ENCODE data around the gene ACOX1.

ACOX1 gene

DNA sequence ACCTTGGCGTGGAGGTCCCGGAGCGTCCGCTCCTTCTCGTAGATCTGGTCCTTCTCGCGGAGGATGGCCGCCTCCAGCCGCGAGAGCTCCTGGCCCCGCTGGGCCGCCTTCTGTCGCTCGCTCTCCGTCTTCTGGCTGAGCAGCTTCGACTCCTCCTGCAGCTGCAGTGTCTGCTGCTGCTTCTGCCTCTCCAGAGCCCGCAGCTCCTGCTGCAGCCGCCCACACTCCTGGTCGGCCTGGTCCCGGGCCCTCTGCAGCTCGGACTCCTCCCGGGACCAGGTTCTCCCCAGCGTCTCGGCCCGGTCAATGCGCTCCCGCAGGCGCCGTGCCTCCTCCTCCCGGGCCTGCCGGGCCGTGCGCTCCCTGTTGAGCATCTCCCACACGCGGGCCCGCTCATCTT, 29.2 kb upstream of the ACOX1 start:
- DNase-seq: no peak

DNA sequence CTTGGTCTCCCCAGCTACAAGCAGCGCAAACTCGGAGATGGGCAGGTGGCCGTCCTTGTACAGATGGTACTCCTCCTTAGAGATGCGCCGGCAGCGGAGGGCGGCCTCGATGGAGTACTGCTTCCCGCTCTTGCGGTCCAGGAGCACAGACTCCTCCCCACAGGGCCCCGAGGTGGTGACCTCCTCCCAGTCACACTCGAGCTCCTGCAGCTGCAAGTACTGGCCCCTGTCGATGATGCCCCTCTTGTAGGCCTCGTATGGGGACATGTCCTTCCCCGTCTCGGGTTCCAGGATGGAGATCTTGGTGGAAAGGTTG, 28.8 kb upstream of the ACOX1 start:
- DNase-seq: no peak

DNA sequence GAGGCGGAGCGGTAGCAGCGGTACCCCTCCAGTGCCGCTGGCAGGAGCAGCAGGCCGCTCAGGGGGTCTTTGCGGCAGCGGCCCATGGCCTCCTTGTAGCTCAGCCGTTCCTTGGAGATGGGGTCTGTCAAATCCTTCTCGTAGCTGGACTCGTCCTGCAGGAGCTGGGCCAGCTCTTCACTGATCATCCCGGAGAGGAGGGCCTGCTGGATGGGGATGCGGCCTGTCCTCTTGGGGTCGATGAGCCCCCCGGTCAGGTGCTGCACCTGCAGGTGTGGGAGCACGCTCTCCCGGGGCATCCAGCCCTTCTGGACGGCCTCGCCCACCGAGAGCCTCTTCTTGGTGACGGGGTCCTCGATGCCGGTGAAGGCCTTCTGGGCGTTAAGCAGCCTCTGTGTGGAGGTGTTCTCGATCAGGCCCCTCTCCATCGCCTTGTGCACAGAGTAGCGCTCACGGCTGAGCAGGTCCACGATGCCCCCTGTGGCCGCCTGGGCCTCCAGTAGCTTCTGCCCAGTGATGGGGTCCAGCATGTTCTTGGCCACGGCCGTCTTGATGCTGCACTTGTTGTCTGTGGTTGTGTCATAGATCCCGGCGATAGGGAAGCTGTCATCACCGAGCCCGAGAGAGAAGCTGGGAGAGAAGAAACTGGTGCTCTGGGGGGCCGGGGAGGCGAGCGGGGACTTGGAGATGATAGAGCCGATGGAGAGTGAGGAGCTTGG, 28.3 kb upstream of the ACOX1 start:
- DNase-seq: no peak

DNA sequence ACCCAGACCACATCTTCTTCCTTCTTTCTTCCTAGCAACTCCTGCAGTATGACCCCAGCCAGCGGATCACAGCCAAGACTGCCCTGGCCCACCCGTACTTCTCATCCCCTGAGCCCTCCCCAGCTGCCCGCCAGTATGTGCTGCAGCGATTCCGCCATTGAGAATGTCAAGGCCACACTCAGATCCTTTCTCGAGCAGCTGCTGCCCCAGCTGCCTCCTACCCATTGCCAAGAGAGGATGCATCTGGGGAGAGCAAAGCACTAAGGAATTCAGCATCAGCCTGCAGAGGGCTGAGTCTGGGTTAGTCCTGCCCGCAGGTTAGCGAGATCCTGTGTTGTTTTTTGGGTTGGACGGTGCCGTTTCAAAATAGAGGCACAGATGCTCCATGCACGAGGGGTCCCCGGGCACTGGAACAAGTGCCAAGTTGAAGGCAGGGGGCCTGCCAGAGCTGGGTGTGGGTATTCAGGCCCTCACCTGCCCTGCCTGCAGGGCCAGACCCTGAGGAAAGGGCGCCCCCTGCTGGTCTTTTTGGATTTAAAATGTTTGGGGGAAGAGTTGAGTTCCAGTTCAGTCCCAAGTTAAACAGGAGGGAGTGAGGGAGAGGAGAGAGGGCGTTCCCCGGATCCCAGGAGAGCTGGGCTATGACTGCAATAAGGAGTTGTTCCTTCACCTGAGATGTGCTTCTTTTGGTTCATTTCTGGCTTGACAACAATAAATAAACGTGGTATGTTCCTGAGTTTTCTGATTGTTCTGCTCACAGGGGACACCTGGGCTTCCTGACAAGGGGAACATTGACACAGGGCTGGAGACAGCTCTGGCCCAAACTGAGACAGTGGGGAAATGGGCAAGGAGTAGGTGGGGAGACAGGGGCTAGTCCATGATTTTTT, 26.5 kb upstream of the ACOX1 start:
- DNase-seq: peak; percentile 57

DNA sequence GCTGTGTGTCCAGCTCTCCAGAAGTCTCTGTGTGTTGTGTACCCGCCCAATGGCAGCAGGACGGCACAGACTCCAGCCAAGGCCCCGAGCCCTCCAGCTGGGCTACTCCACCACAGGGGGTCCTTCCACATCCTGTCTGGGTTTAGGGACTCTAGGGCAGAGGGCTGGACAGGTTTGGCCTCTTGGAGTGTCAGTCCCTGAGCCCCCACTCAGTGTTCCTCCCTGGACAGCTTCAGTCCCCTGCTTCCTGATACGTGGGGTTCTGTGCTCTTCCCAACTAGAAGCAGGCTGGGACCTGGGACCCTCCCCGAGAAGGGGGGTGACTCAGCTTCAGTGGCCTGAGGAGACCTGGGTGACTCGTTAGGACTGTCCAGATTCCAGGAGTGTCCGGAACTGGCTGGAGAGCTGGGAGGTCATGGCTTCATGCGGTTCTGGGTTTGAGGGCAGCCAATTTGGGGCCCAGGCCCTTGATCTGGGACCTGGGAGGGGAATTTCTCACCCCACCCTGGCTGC, 25.8 kb upstream of the ACOX1 start:
- no peak for DNase-seq

DNA sequence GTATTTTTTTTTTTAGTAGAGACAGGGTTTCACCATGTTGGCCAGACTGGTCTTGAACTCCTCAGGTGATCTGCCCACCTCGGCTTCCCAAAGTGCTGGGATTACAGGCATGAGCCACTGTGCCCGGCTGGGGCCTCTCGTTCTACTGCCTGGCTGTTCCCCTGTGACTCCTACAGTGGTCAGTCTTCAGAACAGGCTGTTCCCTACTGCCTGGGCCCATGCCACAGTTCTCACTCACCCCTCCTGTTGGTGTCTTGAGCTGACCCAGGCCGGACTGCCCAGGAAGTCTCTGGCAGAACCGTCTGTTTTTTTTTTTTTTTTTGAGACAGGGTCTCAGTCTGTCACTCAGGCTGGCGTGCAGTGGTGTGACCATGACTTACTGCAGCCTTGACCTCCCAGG, 24.9 kb upstream of the ACOX1 start:
- no peak for DNase-seq

DNA sequence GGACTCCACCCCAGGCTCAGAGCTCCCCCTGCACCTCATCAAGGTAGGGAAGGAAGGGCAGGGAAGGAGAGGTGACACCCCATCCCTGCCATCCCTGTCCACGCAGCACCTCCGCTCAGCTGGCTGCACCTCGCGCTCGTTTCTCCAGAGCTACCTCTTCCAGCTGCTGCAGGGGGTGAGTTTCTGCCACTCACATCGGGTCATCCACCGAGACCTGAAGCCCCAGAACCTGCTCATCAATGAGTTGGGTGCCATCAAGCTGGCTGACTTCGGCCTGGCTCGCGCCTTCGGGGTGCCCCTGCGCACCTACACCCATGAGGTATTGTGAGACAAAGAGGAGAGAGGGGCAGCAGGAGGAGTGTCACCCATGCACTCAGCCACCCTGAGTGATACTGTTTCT, 23.1 kb upstream of the ACOX1 start:
- DNase-seq: no peak

DNA sequence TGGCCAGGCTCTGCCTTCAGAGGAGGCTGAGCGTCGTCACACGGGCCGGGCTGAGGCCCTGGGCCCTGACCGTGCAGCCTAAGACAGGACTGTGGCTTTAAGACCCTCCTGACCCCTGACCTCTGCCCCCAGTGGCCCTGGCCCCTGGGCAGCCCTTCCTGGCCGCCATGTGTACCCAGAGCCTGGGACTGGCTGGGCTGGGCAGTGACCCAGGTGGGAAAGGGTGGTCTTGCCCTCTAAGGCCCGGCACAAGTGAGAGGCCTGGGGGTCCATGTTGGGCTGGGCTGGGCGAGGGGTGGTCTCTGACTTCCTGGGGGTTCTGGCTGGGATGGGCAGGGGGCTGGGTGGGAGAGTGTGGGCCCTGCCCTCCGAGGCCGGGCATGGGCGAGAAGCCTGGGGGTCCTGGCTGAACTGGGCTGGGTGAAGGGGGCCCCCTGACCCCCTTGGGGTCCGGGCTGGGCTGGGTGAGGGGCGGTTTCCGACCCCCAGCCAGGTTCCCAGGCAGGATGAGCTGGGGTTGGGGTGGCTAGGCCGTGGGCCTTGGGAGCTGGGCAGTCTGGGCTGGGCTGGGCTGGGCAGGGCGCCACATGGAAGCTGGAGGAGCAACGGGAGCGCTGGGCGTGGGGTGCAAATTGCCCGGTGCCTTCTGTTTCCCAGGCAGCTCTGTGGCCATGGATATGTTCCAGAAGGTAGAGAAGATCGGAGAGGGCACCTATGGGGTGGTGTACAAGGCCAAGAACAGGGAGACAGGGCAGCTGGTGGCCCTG, 22.0 kb upstream of the ACOX1 start, which contains the start of gene CDK3:
Gene CDK3 (plus strand): TSS at position 101 of the 767 bp plus-strand sequence. CDS start 571 bp downstream, at position 672.
- no peak for DNase-seq

DNA sequence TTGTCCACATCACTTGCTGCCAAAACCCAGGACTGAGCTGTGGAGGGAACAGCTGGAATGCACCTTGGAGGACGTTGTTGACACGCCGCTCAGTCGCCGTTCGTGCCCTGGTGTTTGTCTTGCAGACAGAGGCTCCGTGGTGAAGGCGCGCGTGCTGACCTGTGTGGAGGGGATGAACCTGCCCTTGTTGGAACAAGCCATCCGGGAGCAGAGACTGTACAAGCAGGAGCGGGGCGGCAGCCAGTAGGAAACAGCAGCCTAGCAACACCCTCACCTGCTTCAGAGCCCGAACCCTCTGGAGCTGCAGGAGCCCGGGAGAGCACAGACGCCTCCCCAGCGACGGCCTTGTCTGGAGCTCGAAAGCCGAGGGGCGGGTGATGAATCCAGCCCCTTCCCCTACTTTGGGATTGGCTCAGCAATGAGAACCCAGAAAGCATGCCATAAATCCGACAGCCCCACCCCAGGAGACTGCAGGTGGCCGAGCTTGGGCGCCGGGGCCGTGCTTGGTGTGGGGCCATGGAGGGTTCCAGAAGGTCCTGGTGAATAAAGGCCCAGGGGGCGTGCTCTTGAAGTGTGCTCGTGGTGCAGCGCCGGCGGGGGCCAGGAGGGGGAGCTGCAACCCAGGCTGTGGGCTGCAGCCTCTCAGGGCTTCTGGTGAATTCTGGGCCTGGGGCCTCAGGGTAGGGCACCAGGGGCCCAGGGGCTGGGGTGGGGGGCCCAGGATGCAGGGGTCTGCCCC, 21.2 kb upstream of the ACOX1 start:
- DNase-seq: peak; percentile 24

DNA sequence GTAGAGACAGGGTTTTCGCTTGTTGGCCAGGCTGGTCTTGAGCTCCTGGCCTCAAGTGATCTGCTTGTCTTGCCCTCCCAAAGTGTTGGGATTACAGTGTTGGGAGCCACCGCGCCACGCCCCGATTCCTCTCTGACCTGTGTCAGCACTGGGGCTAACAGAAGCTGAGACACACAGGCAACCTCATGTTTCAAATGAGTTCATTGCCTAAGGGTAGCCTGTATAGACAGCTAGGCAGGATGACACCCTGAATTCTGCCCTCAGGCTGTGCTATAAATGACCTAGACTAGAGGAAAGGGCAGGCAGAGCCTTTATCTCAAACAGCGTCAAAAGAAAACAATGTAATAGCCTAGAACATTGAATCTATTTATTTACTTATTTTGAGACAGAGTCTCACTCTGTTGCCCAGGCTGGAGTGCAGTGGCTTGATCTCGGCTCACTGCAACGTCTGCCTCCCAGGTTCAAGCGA, 19.4 kb upstream of the ACOX1 start:
- no peak for DNase-seq

DNA sequence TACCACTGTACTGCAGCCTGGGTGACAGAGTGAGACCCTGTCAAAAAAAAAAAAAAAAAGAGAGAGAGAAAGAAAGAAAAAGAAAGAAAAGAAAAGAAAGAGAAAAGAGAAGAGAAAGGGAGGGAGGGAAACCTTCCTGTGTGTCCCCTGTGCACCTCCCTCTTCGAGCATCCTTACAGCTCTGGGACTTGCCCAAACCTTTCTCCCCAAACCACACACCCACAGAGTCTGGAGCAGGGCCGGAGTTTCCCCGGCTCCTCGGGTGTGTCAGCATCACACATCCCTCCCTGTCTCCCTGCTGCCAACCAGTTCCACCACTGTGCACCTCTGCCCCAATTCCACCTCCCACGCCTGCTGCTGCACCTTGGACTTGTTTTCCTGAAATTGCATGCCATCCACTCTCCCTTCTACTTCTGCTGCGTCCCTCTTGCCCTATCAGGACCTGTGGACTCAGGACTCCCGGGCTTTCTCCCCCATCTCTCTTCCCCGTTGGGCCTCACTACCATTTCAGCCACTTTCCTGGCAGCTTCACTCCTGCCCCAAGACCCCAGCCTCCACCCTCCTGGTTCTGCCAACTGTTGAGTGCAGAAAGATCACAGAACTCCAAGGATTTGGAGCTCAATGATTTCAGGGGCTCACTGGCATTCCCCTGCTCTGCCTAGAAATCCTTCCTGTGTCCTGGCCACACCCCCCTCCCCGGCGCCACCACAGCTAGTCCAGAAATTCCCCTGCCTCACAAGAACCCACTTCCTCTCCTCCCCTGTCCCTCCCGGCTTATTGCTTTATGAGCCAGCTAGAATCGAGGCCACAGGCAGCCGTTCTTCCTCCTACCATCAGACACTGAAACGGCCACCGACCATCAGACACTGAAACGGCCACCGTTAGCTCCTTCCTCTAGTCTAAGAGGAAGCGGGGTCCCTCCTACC, 18.0 kb upstream of the ACOX1 start:
- peak; percentile 74 for DNase-seq

DNA sequence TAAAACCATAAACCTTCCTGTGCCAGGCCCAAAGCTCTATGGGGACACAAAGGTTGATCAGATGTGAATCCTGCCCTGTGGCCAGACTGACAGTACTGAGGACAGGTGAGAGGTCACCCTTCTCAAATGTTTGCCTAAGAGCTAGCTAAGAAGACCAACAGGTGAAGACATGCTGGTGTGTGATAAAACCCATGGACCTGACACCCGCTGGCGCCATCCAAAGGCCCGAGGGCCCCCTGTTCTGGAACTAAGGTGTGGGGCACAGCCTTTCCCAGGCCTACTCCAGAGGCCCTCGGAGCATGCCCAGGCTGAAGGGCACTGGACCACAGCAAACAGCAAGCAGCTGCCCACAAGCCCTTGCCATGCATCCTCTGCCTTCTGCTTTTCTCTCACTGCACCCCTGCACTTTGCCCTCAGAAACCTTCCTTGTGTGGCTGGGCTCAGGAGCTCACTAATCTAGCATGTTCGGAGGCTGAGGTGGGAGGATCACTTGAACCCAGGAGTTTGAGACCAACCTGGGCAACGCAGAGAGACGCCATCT, 16.5 kb upstream of the ACOX1 start:
- no peak for DNase-seq

DNA sequence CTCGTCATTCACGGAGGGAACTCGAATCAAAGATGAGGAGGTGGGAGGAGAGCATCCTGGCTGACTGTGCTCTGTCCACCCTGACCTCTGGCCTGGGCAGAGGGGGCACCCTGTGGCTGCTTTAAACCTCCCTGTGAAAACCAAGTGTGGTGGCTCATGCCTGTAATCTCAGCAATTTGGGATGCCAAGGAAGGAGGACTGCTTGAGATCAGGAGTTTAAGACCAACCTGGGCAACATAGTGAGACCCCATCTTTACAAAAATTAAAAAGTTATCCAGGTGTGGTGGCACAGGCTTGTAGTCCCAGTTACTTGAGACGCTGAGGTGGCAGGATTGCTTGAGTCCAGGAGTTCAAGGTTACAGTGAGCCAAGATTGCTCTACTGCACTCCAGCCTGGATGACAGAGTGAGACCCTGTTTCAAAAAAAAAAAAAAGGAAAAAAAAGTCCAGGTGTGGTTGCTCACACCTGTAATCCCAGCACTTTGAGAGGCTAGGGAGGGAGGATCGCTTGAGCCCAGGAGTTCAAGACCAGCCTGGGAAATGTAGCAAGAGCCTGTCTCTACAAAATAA, 15.9 kb upstream of the ACOX1 start:
- no peak for DNase-seq

DNA sequence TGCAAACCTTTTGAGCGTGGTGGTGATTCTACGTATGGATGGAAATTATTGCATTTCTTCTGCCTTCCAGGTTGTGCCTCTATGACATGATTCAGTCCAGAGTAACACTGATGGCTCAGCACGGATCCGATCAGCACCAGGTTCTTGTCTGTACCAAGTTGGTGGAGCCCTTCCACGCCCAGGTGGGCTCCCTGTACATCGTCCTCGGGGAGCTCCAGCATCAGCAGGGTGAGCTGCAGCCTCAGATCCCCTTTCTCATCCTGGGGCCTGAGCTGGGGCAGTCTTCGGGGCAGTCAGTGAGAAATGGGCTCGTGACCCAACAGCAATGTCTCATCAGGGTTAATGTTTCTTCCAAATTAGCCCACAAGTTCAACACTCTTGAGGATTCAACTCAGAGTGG, 12.4 kb upstream of the ACOX1 start:
- no peak for DNase-seq

DNA sequence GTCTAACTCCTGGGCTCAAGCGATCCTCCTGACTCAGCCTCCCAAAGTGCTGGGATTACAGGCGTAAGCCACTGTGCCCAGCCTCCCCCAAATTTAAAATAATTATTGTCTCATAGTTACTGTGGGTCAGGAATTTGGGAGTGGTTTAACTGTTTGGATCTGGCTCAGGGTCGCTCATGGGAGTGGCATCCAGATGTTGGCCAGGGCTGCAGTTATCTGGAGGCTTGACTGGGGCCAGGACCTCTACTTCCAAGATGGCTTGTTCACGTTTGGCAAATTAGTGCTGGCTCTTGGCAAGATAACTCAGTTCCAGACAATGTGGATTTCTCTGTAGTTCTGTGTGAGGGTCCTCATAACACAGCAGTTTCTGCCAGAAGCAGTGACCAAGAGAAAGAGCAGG, 8.1 kb upstream of the ACOX1 start:
- DNase-seq: no peak

DNA sequence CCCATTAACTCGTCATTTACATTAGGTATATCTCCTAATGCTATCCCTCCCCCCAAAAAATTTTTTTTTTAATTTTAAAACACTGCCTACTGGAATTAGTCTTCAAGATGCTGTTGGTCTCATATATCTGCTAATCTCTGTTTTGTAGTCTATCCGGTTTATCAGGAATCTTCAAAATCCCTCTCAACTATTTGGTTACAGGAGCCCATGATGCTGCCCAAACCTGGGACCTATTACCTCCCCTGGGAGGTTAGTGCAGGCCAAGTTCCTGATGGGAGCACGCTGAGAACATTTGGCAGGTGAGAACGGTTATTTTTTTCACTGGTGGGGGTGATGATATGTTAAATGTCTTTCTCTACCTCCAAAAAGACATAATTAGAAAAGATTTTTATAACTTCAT, 7.0 kb upstream of the ACOX1 start:
- no peak for DNase-seq

DNA sequence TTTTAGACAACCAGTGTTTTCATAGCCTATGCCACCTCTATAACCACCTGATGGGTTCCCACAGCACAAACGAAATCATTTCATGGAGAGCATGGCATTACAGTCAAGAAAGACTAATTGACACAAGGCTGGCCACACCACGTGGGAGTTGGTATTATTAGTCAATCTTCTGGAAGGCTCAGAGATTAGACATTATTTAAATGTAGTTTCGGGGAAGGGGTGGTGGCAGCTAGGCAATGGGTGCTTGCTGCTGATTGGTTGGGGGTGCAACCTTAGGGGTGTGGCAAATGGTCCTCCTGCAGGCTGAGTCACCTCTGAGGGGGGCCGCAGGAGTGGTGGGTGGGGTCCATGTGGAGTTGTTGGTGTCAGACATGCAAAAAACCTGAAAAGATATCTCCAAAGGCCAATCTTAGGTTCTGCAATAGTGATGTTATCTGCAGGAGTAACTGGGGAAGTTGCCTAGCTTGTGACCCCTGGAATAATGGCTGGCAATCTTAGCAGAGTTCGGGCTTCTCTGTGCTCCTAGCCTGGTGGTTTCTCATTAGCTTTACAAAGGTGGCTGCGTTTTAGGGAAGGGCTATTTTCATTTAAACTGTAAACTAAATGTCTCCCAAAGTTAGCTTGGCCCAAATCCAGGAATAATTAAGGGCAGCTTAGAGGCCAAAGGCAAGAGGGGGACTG, 4.7 kb upstream of the ACOX1 start:
- no peak for DNase-seq

DNA sequence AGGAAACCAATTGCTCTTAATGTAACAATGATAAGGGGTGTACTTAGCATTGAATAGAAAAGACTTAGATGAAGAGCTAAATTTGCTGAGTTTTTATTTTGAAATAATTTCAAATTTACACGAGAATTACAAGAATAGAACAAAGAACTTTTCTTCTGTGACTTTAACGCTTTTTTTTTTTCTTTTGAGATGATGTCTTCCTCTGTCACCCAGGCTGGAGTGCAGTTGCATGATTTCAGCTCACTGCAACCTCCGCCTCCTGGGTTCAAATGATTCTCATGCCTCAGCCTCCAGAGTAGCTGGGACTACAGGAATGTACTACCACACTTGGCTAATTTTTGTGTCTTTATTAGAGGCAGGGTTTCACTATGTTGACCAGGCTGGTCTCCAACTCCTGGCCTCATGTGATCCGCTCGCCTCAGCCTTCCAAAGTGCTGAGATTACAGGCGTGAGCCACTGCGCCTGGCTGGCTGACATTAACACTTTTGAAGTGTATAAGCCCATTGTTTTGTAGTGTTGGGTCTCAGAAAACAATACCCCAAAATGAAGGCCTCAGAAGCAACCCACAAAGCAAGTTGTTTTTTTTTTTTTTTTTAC, 2.2 kb upstream of the ACOX1 start:
- no peak for DNase-seq

DNA sequence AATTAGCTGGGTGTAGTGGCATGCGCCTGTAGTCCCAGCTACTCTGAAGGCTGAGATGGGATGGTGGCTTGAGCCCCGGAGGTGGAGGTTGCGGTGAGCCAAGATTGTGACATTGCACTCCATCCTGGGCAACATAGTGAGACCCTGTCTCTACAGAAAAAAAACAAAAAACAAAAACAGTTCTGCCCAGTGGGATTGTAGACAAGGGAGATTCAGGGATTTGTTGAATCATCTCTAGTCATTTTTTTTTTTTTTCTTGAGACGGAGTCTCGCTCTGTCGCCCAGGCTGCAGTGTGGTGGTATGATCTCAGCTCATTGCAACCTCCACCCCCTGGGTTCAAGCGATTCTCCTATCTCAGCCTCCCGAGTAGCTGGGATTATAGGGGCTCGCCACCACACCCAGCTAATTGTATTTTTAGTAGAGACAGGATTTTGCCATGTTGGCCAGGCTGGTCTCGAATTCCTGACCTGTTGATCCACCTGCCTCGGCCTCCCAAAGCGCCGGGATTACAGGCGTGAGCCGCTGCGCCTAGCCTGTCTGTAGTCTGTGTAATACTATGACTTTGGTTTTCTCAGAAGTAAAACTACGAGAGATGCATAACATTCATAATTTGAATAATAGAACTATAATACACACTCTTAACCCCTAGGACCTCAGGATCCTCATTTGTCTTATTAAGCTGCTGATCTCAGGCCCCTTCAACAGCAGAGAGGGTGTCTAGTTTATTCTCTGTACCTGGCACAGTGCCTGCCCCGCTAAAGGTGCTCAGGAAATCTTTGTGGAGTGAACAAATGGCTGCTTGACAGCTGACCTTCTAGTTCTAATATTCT, 1.4 kb upstream of the ACOX1 start:
- DNase-seq: no peak

Data from fibroblast of skin of right quadriceps (primary cell).